ENCODE data around the gene SEC62.
A peak's percentile ranks its signal among the peaks of the same experiment; 100 is the strongest.

The SEC62 gene, protein sequence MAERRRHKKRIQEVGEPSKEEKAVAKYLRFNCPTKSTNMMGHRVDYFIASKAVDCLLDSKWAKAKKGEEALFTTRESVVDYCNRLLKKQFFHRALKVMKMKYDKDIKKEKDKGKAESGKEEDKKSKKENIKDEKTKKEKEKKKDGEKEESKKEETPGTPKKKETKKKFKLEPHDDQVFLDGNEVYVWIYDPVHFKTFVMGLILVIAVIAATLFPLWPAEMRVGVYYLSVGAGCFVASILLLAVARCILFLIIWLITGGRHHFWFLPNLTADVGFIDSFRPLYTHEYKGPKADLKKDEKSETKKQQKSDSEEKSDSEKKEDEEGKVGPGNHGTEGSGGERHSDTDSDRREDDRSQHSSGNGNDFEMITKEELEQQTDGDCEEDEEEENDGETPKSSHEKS

DNA sequence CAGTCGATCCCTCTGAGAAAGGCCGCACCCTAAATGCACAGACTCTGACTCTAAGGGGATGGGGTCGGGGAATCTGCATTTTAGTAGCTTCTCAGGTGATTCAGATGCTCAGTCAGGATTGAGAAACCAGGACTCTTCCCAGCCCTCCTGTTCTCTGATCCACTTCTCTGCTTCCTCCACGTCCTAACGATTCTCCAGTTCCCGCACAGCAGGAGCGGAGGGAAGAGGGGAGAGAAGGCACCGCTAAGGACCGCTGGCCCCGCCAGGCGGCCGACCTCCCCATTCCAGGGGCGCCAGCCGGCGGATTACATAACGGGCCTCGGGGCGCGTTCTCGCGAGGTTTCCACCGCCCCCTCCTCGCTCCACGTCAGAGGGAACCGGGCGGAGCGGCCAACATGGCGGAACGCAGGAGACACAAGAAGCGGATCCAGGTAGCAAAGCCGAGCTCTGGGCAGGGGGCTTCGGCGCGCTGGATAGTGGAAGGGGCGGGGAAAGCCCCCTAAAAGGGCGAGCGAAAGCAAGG lies at the start of gene SEC62:
Gene SEC62, plus strand, starts transcription at position 380 of the 523 bp plus-strand sequence. Its CDS starts 16 bp downstream, at position 396.
- DNase-seq = peak; percentile 87

DNA sequence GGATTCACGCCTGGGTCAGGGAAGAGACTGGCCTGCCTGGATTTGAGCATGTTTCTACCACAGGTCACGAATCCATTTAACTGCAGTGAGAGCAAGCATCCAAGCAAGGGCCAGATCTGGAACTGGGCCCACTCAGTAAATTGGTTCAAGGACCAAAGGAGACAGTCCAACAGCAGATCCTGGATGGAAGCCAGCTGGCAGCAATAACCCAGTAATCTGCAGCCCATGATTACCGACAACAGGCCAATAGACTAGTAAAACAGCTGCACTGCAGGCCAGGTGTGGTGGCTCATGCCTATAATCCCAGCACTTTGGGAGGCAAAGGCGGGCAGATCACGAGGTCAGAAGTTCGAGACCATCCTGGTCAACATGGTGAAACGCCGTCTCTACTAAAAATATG lies 43.4 kb upstream of the SEC62 start:
- peak; percentile 89 for DNase-seq

DNA sequence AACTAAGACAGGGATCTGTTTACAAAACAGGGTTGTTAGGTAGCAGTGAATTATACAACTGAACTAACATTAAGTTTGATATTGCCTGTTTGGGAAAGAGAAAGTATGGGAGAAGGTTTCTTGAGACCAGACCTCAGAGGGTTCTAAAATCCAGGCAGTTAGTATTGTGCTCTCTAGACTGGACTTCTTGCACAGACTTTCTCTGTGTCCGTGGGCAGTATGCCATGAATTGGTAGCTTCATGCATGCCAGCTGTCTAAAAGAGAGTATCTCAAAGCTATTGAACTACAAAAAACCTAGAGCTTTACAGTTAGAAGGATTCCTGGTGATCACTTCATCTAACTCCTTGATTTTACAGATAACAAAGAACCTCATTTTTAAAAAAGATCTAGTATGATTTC lies 42.8 kb upstream of the SEC62 start:
- no peak for DNase-seq

DNA sequence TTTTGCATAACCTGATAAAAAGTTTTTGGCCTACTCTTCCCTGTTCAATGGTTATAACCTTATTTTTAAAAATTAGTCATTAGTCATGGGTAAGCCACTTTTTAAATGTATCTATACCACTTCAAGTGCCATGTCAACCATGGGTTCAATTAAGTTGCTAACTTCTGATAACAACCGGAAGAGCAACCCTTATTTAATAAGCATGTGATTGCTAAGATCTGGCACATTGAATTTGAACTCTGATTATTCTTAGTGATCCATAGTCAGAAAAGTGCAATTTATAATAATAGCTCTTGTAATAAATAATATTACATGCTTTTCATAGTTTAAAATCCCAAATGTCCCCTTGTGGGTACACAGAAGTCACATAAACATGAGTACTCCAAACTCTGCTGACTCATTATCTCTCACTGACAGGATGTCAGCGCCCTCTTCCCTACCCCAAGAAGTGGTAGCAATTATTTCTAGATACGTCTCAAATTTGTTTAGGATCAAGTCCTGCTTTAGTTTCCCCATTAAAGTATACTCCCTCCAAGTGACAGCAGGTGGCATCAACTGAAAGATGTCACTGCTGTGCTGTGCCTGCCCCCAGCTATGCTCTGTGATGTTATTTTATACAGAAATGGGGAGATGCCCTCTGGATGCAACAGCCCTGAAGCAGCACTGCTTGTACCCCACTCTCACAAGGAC lies 36.6 kb upstream of the SEC62 start:
- DNase-seq = no peak

DNA sequence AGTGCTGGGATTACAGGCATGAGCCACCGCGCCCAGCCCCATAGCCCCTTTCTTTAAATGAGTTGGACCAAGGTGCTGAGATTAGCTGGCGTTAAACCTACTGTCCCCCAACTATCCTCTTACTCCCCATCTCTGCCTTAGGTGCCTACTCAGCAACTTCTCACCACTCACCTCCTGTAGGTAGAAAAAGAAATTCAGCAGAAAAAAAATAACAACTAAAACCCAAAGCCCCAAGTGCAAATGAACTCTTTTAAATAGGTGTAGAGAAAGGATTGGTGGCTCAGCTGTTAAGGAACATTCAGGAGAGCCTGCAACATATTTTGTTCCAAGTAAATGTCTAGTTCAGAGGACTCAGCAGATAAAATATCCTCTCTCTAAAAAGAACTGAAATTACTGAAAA lies 35.8 kb upstream of the SEC62 start:
- DNase-seq = no peak

DNA sequence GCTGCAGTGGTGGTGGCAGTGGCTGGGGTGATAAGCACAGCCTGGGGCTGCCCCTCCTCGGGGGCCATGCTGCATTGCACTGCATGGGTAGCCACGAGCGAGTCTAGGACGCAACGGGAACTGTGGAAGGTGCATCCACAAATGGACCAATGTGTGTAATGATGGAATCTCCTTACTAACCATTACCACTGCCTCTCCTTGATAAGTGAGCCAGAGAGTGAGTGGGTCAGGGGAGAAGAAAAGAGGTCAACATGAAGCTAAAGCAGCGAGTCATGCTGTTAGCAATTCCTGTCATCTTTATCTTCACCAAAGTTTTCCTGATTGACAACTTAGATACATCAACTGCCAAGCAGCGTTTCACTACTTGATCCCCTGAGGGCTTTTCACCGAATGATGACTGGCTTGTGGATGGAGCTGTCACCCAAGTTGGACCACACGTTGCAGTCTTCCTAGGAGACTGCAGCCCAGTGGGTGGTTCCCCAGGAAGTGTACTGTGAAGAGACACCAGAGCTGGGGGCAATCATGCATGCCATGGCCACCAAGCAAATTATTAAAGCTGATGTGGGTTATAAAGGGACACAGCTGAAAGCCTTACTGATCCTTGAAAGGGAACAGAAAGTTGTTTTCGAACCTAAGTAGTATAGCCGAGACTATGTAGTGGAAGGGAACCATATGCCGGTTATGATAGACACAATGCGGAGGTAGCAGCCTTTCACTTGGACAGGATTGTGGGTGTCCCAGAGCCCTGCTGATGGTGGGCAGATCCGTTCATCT lies 34.7 kb upstream of the SEC62 start:
- no peak for DNase-seq

DNA sequence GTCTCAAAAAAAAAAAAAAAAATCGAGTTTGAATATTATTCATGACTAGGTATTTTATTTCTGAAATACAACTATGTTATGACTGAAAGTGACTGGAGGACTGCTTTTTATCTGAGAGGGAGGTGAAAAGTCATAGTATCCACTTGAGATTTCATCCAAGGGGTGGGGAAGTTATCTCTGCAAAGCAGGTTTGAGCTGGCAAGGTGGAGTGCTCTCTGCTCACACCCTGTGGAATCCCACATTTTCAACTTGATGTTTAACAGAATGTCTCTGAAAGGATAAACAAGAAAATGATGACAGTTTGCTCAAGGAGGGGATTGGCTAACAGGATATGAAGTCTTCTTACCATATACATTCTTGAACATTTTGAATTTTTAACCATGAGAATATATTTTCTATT lies 27.3 kb upstream of the SEC62 start:
- no peak for DNase-seq

DNA sequence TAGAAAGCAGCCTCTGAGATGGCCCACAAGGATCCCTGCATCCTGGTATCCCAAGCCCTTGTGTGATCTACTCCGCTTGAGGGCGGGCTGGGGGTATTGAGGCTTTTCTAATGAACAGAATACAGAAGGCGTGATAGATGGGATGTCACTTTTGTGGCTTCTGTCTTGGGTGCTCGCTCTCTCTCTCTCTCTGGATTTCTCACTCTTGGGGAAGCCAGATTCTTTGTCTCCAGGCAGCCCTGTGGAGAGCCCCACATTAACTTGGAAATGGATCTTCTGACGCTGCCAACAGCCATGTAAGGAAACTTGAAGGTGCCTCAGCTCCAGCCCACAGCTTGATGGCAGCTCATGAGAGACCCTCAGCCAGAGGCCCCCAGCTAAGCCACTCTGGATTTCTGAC lies 26.9 kb upstream of the SEC62 start:
- no peak for DNase-seq

DNA sequence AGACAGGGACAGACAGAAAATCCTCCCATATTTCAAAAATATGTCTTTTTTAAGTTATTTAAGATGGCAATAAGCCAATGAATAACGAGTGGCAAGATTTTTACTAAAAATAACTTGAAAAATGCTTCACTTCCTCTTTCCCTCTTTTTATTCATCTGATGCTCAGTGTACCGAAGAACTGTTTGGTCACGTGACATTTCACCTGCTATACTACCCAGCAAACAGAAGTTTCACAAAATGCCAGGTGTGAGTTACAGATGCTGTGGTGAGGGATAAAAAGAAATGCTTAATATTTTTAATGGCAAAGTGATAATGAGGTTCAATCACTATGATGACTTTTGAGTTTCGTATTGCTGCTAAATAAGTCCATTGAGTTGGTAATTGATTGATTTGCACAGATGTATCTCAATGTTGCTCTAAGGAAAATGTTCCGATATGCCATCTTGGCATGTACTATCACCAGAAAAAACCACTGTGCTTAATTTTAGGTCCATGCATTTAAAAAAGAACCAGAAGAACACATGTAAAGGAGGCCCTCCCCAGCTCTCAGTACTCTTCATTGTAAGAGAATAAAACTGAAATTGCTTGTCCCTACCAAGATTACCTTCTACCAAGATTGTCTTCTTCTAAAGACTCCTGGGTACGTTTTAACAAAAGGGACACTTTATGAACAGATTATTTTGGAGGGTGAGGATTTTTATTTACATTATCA lies 26.0 kb upstream of the SEC62 start:
- DNase-seq = no peak

DNA sequence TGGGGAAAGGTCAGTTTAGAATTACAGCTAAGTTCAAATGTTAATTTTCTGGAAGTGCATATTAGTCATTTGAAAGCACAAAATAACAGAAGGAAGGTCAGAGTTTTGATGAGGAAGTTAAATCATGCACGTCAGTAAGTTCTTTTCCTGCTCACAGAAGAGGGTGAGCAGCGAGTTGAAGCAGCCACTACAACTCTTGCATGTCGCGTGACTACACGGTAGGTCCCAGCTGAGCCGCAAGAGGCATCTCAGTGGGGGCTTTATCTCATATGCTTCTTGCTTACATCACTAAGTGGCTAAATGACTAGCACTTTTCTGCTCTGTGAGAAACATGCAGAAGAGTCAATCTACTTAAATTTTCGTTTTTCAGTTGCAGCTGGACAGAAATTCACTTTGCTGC lies 21.3 kb upstream of the SEC62 start:
- DNase-seq = peak; percentile 18

DNA sequence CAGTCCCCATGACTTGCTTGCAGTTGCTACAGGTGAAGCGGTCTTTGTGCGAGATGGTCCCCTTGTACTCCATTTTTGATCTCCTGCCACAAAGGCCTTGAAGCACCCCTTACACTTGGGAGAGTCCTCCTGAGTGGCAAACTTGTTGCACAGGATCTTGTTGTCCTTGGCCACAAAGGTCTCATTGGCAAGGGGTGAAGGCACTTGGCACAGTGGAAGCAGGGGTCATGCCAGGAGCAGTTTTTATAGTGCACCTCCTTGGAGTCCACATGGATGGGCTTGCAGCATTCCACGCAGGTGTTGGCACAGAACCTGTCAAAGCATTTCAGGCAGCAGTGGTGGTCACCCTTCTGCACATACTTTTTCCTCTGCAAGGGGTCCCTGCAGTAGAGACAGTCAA lies 20.3 kb upstream of the SEC62 start:
- DNase-seq = no peak

DNA sequence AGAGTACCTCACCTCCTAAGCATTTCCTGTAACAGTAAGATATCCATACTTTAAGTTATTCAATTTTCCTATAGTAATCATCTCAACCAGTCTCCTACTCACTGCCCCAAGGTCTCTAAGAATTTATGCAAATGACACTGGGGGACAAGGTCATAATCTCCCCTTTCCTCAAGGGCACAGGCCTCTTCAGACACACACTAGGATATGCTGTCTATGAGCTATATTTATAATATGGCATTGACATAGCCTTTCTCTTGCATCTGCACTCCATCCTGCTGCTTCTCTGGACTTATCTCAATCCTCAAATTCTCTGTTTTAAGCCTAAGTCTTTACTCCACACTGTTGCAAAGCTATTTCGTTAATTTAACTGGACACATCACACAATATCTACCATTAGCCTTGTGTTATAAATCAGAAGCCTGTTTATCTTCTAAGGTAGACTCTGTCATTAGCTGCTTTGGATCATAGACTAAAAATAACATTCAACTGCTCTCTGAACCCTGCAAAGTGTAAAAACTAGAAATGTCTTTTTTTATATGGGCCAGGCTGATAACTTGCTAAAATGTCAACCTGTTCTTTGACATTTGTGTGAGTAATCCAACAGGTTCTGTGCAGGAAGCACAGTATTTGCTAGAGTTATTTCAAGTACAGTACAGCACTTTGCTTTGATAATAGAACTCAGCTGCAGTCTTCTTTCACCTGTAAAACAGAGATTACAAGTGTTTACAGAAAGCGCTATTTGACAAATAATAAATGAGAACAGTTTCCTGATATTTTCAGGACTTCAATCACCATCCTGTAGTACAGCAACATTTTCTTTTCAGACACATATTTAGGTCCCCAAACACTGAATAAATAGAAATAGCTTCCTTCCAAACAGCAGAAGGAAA lies 17.8 kb upstream of the SEC62 start:
- DNase-seq = no peak

DNA sequence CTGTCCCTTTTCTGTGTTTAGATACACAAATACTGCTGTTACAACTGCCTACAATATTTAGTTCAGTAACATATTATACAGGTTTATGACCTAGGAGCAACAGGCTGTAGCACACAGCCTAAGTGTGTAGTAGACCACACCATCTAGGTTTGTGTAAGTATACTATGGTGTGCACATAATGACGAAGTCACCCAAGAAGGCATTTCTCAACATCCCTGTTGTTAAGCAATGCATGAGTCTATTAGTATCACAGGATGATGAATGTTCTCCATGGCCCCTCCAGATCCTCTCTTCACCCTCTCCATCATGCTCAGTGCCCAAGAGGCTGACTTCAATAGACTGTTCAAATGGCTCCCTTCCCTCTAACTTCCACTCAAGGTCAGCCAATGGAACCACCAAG lies 14.6 kb upstream of the SEC62 start:
- no peak for DNase-seq

DNA sequence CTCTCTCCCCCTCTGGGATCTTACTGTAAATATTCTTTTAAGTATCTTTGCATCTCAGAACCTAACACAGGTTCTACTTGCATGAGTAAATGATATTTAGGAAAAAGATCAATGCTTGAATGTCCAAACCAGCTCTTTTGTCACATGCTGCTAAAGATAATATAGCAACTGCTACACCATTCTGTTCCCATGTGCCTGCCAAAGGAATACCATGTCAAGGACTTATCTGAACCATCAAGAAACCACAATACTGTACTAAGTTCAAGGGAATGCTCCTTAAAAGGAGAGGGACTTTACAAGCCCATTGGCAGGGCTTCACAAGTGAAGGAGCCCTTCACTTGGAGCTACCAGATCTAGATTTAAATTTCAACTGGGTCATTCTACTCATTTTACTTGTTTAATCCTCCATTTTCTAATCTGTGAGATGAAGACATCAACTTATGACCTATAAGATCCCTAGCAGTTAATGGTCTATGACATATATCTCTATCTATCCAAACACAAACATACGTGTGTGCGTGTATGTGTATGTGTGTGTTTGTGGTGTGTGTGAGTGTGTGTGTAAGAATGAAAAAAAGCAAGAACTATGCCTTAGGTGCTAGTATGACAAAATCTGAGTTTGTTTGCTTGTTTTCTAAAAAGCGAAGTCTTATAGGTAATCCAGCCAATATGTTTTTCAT lies 13.0 kb upstream of the SEC62 start:
- DNase-seq = no peak

DNA sequence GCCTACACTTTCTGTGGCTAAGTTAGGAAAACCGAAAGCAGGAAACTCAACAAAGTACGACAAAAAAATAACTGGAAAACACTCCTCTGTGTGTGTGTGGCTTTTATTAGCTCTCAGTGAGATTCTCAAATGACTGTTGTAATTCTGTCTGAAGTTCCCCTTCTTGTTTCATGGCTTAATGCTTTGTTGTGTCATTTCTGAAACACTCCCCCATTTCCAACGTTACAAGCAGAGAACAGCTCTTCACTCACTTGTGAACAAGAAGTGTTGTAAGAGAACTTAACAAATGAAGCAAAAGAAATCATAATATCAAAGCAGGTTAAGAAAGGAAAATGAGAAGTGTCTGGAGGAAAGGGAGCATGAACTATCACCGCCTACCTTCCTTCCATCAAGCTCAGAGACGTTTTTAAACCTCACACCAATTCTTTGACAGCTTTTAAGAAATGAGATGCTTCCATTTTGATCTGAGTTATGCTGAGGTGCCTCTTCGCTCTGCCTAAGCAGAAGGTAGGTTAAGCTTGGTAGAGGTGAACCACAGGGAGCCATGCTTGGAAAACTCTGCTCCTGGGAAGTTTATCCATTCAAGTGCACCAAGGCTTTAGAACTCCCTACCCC lies 12.4 kb upstream of the SEC62 start:
- no peak for DNase-seq

DNA sequence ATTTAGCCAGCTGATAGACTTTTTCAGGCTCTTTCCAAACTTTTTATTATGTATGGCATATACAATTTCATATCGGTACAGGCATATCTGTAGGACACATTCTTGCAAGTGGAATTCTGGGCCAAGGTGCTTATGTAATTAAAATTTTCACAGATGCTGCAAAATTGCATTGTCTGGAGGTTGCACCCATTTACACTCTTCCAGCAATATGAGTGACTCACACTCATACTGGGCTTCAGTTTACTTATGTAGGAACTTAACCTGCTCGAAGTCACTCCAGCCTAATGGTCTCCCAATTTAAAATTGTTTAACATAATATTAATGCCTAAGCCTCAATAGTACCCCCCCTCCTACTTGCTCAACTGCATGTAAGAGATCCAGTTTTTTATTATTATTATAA lies 11.2 kb upstream of the SEC62 start:
- no peak for DNase-seq

DNA sequence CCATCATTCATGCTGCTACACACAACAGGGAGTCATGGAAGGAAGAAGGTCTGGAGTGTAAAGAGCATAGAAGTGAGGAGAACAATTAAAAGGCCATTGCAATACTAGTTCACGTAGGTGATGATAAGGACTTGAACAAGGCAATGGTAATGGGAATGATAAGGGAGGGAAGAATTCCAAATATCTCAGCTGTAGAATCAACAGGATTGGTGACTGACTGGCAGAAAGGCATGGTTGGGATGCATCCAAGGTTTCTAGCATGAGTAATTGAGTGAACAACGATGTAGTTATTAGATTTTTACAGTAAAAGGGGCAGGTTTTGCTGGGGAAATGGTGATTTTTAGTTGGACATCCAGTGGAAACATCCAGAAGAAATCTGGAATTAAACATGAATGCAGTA lies 2.4 kb upstream of the SEC62 start:
- no peak for DNase-seq

DNA sequence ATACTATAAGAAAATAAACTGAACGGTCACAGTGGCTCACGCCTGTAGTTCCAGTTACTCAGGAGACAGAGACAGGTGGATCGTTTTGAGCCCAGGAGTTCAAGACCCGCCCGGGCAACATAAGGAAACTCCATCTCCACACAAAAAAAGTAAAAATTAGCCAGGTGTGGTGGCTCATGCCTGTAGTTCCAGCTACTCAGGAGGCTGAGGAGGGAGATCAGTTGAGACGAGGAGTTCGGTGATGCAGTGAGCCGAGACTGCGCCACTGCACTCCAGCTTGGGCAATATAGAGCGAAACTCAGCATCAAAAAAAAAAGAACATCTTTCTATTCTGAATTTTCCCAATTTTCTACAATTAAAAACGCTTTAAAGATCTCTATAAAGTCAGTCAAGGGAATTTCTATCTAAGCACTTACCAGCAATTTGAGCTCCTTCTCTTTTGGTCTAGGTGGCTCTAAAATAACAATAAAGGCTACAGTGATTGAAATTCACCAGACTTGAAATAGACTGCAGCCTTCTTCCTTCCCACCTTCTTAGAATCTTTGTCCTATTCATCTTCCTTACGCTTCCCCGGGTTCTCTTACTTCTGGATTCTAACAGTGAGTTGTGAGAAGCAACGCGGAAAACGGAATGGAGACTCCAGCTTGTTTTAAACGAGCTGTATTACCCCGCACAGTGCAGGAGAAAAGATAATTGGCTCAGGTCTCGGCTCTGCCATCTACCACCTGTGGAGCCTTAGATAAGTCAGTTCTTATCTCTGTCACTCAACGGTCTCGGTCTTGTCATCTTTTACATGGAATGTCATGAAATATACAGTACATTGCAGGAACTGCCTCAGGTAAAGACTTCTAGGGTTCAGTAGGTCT lies 812 bp upstream of the SEC62 start:
- DNase-seq = no peak

Data from DMS79 (cell line).